Measurements from ENCODE around the gene THAP4. TPM values are rescaled to one million over a fixed set of nuclear protein-coding genes. Genes with fewer than 3 reads are reported as not detected.
A peak's percentile ranks its signal among the peaks of the same experiment; 100 is the strongest.

Gene THAP4
- total RNA-seq, 1 experiment from 2014 or later, result 71.2 TPM

DNA sequence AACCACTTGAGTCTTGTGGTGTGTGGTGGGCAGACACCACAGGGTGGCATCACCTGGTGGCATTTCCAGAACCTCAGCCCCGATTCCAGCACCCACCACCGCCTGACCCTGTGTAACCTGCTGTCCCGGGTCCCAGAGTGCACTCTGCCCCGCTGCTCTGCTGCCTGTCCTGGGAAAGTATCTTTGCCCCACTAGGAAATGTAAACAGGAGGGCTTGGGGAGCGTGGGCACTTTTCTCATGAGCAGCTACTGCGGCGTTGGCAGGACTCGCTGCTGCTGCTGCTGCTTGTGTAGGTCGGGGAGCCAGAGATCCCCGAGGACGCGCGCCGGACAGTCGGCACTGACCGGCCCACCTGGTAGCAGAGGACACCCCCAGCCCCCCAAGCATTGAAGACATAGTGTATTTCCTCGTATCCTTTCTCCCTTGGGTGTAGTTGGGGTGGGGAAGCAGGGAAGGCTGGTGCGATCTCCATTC lies 36.3 kb upstream of the THAP4 start (continued):
- no peak for TF ChIP-seq MAX (IDR thresholded peaks at IDR 0.05)
- TF ChIP-seq ELF1 (IDR thresholded peaks at IDR 0.05; ENCODE audit: borderline replicate concordance, low read depth), result no peak
- no peak for TF ChIP-seq ZNF274 (IDR thresholded peaks at IDR 0.05; ENCODE audit: low read depth, low read length)
- TF ChIP-seq SRF (IDR thresholded peaks at IDR 0.05; ENCODE audit: low read depth), result no peak
- TF ChIP-seq, protein P1, sequence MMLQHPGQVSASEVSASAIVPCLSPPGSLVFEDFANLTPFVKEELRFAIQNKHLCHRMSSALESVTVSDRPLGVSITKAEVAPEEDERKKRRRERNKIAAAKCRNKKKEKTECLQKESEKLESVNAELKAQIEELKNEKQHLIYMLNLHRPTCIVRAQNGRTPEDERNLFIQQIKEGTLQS (IDR thresholded peaks at IDR 0.05), result no peak
- TF ChIP-seq, protein P2, sequence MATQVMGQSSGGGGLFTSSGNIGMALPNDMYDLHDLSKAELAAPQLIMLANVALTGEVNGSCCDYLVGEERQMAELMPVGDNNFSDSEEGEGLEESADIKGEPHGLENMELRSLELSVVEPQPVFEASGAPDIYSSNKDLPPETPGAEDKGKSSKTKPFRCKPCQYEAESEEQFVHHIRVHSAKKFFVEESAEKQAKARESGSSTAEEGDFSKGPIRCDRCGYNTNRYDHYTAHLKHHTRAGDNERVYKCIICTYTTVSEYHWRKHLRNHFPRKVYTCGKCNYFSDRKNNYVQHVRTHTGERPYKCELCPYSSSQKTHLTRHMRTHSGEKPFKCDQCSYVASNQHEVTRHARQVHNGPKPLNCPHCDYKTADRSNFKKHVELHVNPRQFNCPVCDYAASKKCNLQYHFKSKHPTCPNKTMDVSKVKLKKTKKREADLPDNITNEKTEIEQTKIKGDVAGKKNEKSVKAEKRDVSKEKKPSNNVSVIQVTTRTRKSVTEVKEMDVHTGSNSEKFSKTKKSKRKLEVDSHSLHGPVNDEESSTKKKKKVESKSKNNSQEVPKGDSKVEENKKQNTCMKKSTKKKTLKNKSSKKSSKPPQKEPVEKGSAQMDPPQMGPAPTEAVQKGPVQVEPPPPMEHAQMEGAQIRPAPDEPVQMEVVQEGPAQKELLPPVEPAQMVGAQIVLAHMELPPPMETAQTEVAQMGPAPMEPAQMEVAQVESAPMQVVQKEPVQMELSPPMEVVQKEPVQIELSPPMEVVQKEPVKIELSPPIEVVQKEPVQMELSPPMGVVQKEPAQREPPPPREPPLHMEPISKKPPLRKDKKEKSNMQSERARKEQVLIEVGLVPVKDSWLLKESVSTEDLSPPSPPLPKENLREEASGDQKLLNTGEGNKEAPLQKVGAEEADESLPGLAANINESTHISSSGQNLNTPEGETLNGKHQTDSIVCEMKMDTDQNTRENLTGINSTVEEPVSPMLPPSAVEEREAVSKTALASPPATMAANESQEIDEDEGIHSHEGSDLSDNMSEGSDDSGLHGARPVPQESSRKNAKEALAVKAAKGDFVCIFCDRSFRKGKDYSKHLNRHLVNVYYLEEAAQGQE (IDR thresholded peaks at IDR 0.05; ENCODE audit: low read depth), result no peak
- TF ChIP-seq YY1 (IDR thresholded peaks at IDR 0.05; ENCODE audit: extremely low read depth, insufficient replicate concordance, low read depth, low read length), result no peak
- TF ChIP-seq CBX3 (IDR thresholded peaks at IDR 0.05; ENCODE audit: low read depth), result no peak

DNA sequence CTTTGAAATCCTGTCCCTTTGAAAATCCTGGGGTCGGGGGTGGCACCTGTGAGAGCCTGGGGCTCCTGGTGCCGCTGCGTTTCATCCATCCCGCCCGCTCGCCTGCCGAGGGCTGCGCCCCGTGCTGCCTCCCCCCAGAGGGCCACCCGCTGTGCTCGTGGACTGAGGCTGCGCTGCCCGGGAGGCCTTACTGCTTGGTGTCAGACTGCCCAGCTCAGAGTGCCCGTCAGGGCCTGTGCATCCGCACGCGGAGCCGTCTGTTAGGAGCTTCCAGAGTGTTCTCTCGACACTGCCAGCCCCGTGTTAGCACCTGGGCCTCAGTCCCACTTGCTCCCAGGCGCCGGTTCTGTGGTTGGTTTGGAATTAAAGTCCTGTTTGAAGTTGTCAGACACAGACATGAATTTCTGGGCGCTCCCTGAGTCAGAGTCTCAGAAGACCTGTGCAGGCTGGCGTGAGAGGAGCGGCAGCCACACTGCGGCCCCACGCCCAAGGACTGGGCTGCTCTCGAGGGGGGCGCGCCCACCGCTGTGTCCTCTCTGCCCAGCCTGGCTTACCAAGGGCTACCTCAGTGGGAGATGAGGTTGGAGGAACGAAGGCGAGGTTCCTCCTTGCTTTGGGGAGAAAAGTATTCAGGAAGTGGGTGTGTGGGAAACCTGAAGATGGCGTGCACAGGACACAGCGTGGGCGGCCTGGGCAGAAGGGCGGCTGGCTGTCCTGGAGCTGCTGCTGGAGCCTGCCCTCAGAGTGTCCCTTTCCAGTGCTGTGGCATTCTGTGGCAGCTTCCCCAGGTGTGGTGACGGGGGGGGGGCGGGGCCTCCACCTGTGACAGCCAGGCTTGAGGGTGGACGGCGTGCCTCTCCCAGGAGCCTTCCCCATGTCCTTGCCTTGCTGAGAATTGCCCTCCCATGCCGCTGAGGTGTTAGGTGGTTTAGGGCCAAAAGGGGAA lies 35.6 kb upstream of the THAP4 start:
- H2AFZ ChIP-seq (ENCODE audit: low read depth, low read length, poor library complexity, severe bottlenecking), result no peak overlapping the region
- ChIA-PET RAD21 (ENCODE audit: low non-redundant PET in 1 of 2, low total read pairs in 2 of 2, uncharacterized antibody in 2 of 2, unreplicated experiment in 2 of 2) (no interaction called here), CTCF (no interaction called here), POLR2A (no interaction called here)
- DNase-seq (ENCODE audit: low read depth, low spot score), result no peak
- no peak overlapping the region for H3K9ac ChIP-seq (ENCODE audit: low read length)
- H3K4me3 ChIP-seq (replicated peaks in 1 of 2; ENCODE audit: low read depth in 1 of 2, low read length in 2 of 2), result no peak overlapping the region
- no peaks in the 10 kb centered on the region for H3K9me3 ChIP-seq (ENCODE audit: control insufficient read depth in 1 of 2, insufficient read depth in 1 of 2, low read depth in 1 of 2, low read length in 2 of 2)
- ATAC-seq, result no peak
- H3K79me2 ChIP-seq (ENCODE audit: insufficient read depth, low read length), result no peaks in the 10 kb centered on the region
- no peak overlapping the region for H3K4me2 ChIP-seq (ENCODE audit: low read length)
- no peaks in the 10 kb centered on the region for H3K9me2 ChIP-seq (ENCODE audit: insufficient read depth)
- H4K20me1 ChIP-seq (ENCODE audit: insufficient read depth), result no peaks in the 10 kb centered on the region
- no peak overlapping the region for H3K27ac ChIP-seq (ENCODE audit: low read depth, low read length)
- H3K36me3 ChIP-seq (ENCODE audit: control insufficient read depth in 1 of 2, insufficient read depth in 2 of 2, low read length in 2 of 2), result peaks cover 15 to 21% of the 10 kb centered on the region in 2 experiments
- intact Hi-C loops (cut with micrococcal nuclease), result no loop called here
- H3K4me1 ChIP-seq (ENCODE audit: control insufficient read depth in 1 of 2, insufficient read depth in 2 of 2, low read length in 2 of 2), result peaks cover 0 to 3% of the 10 kb centered on the region in 2 experiments; a peak in 2 of 4 replicates
- H3K27me3 ChIP-seq (ENCODE audit: insufficient read depth, low read length), result no peaks in the 10 kb centered on the region
- BruUV-seq (replicated peaks), result TSS peak; percentile 24
- no peak for TF ChIP-seq MAX (IDR thresholded peaks at IDR 0.05)
- TF ChIP-seq ZNF274 (IDR thresholded peaks at IDR 0.05; ENCODE audit: low read depth, low read length), result no peak
- TF ChIP-seq FOSL1 (IDR thresholded peaks at IDR 0.05; ENCODE audit: low read depth), result no peak
- TF ChIP-seq, protein P2 (IDR thresholded peaks at IDR 0.05; ENCODE audit: low read depth), result no peak
- no peak for TF ChIP-seq TCF7L2 (IDR thresholded peaks at IDR 0.05; ENCODE audit: borderline replicate concordance, extremely low read depth, insufficient read depth, insufficient read length)
- no peak for TF ChIP-seq SIN3A (IDR thresholded peaks at IDR 0.05; ENCODE audit: low read depth)
- TF ChIP-seq, protein P1 (IDR thresholded peaks at IDR 0.05), result no peak
- TF ChIP-seq EZH2phosphoT487 (IDR thresholded peaks at IDR 0.05; ENCODE audit: borderline replicate concordance), result no peak
- TF ChIP-seq RAD21 (IDR thresholded peaks at IDR 0.05; ENCODE audit: low read depth), result no peak
- no peak for TF ChIP-seq ZFX (IDR thresholded peaks at IDR 0.05)
- no peak for TF ChIP-seq POLR2A (IDR thresholded peaks at IDR 0.05; ENCODE audit: borderline replicate concordance, extremely low read depth, insufficient read depth, insufficient read length)

All from HCT116 (cell line).